KMS-11 (cell line): Measurements from ENCODE around the gene FAT1.

Source experiments
- H2AFZ ChIP-seq: fragments of 200-600 bp; sonication (generic); 2 replicates; pipeline ENCODE4 v1.6.1; 2016; ENCODE audit warnings: antibody characterized with exemption, mixed run types, low read depth
- H3K27ac ChIP-seq: fragments of 200-600 bp; sonication (generic); 2 replicates; pipeline ENCODE4 v1.6.1; 2016; ENCODE audit warnings: mild to moderate bottlenecking, mixed run types
- H3K27me3 ChIP-seq: fragments of 200-600 bp; sonication (generic); 2 replicates; pipeline ENCODE4 v1.6.1; 2017; ENCODE audit warnings: mild to moderate bottlenecking, low read depth, mixed run types, moderate library complexity; ENCODE audit not compliant: insufficient read depth
- H3K36me3 ChIP-seq: fragments of 200-600 bp; sonication (generic); 2 replicates; pipeline ENCODE4 v1.6.1; 2017; ENCODE audit warnings: mild to moderate bottlenecking, mixed run types; ENCODE audit not compliant: insufficient read depth
- H3K4me1 ChIP-seq: fragments of 200-600 bp; sonication (generic); 2 replicates; pipeline ENCODE4 v1.6.1; 2016; ENCODE audit warnings: mild to moderate bottlenecking, low read depth, mixed run types; ENCODE audit not compliant: poor library complexity, severe bottlenecking
- H3K4me2 ChIP-seq: fragments of 200-600 bp; sonication (generic); 2 replicates; pipeline ENCODE4 v1.7.0; 2016; ENCODE audit warnings: mild to moderate bottlenecking, mixed run types
- H3K4me3 ChIP-seq: fragments of 200-600 bp; sonication (generic); IDR thresholded peaks from 2 replicates; pipeline ENCODE4 v1.6.1; 2017; ENCODE audit warnings: low read depth, low read length, mixed read lengths; ENCODE audit not compliant: insufficient read depth
- H3K79me2 ChIP-seq: fragments of 200-600 bp; sonication (generic); 2 replicates; pipeline ENCODE4 v1.6.1; 2016; ENCODE audit warnings: low read depth, mixed run types; ENCODE audit not compliant: insufficient read depth
- H3K9ac ChIP-seq: fragments of 200-600 bp; sonication (generic); 2 replicates; pipeline ENCODE4 v1.6.1; 2016; ENCODE audit warnings: mild to moderate bottlenecking, mixed run types
- H4K20me1 ChIP-seq: fragments of 200-600 bp; sonication (generic); 2 replicates; pipeline ENCODE4 v1.6.1; 2016; ENCODE audit warnings: mild to moderate bottlenecking, mixed run types; ENCODE audit not compliant: insufficient read depth
- TF ChIP-seq, protein P1 (sequence below): fragments of 200-600 bp; sonication (generic); conservative IDR thresholded peaks from 2 replicates; pipeline ENCODE4 v1.6.1; 2017; ENCODE audit warnings: low read depth, mild to moderate bottlenecking, antibody characterized with exemption, low read length, moderate library complexity, mixed read lengths

FAT1 gene

DNA sequence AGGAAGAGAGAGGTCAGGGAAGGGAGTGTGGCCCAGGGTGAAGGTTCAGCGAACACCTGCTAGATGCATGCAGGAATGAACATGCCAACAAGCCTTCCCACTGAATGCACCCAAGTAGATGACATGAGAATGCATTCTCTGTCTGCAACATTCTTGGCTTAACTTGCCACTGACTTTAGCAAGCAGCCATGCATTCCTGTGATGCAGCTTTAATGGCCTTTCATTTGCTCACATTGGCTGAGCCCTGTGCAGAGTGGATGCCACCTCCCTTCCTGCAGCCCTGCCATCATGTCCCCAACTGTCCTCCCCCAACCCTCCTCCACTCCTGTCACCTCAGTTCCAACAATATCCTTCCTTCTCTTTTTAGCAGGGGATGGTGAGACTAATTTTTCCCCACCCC, 143.0 kb downstream of the FAT1 start:
- H4K20me1 ChIP-seq = no peaks in the 10 kb centered on the region
- no peaks in the 10 kb centered on the region for H3K36me3 ChIP-seq
- H2AFZ ChIP-seq = no peak overlapping the region
- TF ChIP-seq, protein P1, sequence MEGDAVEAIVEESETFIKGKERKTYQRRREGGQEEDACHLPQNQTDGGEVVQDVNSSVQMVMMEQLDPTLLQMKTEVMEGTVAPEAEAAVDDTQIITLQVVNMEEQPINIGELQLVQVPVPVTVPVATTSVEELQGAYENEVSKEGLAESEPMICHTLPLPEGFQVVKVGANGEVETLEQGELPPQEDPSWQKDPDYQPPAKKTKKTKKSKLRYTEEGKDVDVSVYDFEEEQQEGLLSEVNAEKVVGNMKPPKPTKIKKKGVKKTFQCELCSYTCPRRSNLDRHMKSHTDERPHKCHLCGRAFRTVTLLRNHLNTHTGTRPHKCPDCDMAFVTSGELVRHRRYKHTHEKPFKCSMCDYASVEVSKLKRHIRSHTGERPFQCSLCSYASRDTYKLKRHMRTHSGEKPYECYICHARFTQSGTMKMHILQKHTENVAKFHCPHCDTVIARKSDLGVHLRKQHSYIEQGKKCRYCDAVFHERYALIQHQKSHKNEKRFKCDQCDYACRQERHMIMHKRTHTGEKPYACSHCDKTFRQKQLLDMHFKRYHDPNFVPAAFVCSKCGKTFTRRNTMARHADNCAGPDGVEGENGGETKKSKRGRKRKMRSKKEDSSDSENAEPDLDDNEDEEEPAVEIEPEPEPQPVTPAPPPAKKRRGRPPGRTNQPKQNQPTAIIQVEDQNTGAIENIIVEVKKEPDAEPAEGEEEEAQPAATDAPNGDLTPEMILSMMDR = no peak
- H3K27me3 ChIP-seq = no peaks in the 10 kb centered on the region
- no peaks in the 10 kb centered on the region for H3K79me2 ChIP-seq
- no peak overlapping the region for H3K4me2 ChIP-seq
- no peak overlapping the region for H3K4me3 ChIP-seq
- H3K27ac ChIP-seq = no peak overlapping the region
- no peak overlapping the region for H3K9ac ChIP-seq
- no peaks in the 10 kb centered on the region for H3K4me1 ChIP-seq

DNA sequence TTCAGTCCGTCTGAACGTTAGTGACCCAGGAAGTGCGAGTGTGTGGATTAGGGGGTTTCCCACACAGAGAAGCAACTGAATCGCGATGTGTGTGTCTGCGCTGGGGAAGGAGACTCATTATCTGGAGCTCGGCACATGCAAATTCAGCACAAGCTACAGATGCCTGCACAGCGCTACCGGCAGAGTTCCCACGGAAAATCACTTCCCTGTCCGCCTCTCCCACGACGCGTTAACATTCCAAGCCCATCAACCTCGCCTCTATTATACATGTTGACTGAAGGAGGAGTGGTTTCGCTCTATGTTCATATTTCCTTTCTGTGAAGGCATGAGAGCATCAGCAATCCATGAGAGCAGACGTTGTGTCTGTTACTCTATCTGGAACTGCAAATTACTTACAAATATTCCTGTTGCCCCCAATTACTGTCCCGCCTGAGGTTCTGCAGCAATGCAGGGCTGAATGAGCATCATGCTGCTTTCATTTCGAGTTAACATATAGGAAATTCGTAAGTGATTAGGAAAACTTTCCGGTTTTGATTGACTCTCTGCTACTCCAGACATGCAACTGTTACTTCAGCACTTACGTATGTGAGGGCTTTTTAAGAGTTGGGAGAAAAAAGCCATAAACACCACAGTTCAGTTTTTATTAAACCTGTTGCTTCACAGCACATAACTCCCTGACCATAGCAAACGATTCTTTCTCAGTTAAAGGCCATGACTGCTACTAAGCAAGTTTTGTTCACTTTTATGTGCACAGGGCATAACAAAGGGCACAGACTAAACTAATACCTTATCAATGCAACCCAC, 153.3 kb downstream of the FAT1 start:
- Histone ChIP-seq H2AFZ (no peak overlapping the region), H3K4me2 (no peak overlapping the region), H3K27me3 (no peaks in the 10 kb centered on the region), H3K27ac (no peak overlapping the region), H3K9ac (no peak overlapping the region), H3K4me3 (no peak overlapping the region), H4K20me1 (no peaks in the 10 kb centered on the region), H3K79me2 (no peaks in the 10 kb centered on the region), H3K36me3 (no peaks in the 10 kb centered on the region), H3K4me1 (no peaks in the 10 kb centered on the region)
- TF ChIP-seq, protein P1 = no peak

DNA sequence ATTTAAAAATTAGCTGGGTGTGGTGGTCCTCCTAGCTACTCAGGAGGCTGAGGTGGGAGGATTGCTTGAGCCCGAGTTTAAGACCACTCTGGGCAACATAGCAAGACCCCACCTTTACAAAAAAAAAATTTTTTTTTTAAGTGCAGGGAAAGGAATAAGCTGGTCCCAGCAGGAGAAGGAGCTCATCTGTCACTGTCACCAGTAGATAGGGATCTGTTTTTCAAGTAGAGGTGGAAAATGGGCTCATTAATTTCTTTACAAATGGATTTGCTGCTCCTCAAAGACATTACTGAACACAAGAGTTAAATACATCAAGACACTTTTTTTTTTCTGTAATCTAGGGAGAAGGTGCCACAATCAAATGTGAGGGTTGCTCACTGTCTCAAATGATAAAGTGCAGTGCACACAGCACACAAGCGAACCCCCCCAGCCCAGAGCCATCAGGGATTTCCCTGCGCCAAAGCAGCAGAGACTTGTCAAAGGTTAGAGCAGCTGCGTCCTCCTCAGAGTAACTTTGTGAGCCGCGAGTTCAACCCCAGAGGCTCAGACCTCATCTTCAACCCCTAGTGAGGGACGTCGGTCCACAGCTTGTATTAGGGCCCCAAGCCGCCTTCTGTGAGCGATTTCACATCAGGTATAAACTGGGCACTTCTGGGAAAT, 154.0 kb downstream of the FAT1 start:
- no peak overlapping the region for H2AFZ ChIP-seq
- H3K4me2 ChIP-seq = no peak overlapping the region

DNA sequence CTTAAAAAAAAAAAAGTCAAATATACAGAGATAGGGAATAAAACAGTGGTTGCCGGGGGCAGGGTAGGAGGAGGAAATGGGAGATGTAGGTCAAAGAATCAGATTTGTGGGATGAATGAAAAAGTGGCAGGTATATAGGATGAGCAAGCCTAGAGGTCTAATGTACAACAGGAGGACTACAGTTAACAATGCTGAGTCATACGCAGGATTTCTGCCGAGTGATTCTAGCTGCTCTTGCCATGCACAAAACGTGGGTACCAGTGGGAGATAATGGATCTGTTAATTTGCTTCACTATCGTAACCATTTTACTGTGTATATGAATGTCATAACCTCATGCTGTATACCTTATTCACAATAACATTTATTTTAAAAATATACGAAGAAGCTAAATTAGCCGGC, 157.6 kb downstream of the FAT1 start:
- Histone ChIP-seq H3K4me3 (no peak overlapping the region), H3K79me2 (no peaks in the 10 kb centered on the region), H3K4me1 (no peaks in the 10 kb centered on the region), H2AFZ (no peak overlapping the region), H3K4me2 (no peak overlapping the region), H3K9ac (no peak overlapping the region), H3K27ac (no peak overlapping the region), H3K36me3 (no peaks in the 10 kb centered on the region), H4K20me1 (no peaks in the 10 kb centered on the region), H3K27me3 (no peaks in the 10 kb centered on the region)
- TF ChIP-seq, protein P1 = no peak

More for the DNA sequence above, 154.0 kb downstream of the FAT1 start:
- Histone ChIP-seq H3K4me1 (no peaks in the 10 kb centered on the region), H3K79me2 (no peaks in the 10 kb centered on the region), H3K27ac (no peak overlapping the region), H3K27me3 (no peaks in the 10 kb centered on the region), H3K4me3 (no peak overlapping the region), H3K36me3 (no peaks in the 10 kb centered on the region), H3K9ac (no peak overlapping the region), H4K20me1 (no peaks in the 10 kb centered on the region)
- TF ChIP-seq, protein P1 = no peak
